GM19455 (cell line): ENCODE results near the gene SLC43A3.

Experiments
- ATAC-seq: cut with Tn5 transposase; IDR thresholded peaks from one replicate; pipeline ENCODE4 v1.9.1; 2021; ENCODE audit not compliant: unreplicated experiment

The SLC43A3 gene

DNA sequence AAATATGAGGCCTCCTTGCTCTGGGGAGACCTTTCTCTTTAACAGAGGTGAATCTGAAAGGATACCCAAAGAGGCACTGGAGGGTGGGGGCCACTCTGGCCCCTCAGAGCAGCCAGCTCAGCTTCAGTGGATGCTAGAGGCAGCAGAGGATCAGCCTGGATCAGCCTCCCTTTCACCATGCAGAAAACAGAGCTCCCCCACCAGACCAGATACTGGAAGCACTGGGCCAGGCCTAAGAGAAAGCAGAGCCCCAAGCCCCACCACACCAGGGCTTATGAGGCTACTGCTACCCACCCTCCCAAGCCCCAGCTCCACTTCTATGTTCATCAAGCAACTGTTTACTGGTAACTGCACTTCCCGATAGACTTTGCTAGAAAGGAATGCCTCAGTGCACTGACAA is 4.0 kb upstream of the SLC43A3 start:
- ATAC-seq, result no peak

DNA sequence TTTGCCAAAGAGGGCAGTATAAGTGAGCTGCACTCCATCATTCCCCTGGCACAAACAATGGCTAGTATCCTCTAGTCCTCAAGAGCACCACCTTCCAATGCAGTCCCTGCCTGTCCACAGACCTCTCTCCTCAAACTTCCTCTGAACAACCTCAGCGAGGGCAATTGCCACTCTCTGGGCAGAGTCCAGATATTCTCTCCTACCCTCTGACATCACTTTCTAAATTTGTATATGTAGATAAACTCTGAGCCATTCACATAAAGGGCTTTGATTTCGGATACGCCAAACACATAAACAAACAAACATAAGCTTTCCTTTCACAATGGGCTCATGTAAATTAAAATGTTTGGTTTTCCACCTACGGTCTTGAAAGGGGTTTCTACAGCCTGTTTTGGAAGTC is 3.0 kb upstream of the SLC43A3 start:
- no peak for ATAC-seq

DNA sequence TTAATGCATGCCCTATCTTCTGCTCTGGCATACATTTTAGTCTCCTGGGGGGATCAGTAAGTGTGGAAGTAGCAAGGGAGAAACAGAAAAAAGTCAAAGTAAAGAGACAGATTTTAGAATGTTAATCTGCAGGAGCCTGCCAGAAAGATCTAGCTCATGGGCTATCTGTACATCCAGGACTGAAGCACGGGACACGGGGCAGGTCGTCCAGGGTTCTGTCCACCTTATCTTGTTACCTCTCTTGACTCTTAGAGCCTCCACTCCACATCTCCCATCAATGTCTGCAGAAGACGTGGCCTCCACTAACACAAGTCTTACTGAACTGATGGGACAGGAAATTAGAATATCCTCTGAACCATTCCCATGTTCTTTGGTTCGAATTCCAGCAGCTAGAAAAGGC is 1.7 kb upstream of the SLC43A3 start:
- ATAC-seq, result no peak

DNA sequence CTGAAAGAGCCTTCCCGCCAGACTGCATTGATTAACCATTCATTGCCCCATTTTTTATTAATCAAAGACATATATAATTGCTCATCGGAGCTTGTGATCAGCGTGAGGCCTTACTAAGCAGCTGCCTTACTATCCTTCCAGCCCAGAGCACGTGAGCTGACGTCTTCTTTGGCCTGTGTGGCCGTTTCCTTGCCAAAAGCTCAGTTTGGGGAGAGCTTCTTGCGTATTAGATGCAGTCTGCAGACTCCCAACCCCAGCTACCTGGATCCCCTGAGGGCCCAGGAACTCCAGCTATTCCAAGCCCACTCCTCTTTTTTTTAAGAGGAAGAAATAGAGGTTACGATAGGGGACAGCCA is 784 bp upstream of the SLC43A3 start:
- ATAC-seq, result no peak

DNA sequence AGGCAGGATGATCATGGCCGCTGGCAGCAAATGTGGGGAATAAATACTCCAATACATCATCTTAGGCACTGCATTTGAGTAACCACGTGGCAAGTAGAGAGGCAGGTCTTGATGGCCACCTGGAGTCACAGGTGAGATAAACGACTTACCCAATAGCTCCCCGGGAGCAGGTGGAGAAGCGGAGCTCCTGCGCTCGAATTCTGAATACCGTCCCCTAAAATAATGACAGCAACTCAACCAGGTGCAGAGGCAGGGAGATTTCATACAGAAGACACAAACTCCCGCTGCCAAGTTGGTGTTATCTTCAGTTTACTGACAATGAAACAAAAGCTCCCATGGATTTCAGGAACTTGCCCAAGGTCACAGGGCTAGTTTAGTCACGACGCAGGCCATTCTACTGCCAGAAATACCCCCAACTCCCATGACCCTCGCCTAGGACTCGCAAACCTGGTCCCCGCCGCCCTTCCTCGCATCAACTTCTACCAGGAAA is 437 bp downstream of the SLC43A3 start:
- ATAC-seq, result peak; percentile 8

DNA sequence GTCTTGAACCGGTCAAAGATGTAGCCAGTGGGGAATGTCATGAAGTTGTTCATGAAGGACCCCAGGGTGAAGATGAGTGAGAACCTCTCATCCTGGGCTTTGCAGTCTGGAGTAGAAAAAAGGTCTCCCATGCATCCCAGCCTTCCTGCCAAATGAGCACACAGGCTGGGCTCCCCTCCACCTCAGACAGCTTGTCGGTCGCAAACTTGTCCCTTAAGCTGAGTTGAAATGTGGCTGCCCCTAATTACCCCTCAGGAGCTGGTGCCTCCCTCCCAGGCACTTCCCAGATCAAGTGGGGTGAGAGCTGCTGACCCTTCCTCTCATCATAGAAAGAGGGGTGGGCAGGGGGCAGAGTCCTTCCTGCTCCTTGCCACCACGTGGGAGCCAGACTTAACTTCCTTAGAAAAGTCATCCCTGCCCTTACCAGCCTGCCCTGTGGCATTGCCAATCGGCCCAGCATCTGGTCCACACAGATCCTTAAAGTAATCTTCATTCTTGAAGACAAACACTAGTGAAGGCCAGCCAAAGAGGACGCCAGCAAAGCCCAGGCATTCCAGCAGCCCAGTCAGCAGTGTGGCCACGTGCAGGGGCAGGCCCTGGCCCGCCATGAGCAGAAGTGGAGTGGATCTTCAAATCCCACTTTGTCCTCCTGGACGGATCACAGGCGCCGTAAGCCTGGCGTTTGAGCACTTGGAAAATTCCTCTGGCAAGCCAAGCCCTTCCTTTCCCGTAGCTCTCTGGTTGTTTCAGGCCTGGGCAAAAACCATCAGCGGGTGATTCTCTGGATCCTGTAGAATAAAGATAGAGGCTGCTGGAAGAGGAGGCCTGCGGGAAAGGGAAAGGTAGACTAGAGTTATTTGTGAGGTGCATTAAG is 1.1 kb downstream of the SLC43A3 start:
- ATAC-seq, result no peak

DNA sequence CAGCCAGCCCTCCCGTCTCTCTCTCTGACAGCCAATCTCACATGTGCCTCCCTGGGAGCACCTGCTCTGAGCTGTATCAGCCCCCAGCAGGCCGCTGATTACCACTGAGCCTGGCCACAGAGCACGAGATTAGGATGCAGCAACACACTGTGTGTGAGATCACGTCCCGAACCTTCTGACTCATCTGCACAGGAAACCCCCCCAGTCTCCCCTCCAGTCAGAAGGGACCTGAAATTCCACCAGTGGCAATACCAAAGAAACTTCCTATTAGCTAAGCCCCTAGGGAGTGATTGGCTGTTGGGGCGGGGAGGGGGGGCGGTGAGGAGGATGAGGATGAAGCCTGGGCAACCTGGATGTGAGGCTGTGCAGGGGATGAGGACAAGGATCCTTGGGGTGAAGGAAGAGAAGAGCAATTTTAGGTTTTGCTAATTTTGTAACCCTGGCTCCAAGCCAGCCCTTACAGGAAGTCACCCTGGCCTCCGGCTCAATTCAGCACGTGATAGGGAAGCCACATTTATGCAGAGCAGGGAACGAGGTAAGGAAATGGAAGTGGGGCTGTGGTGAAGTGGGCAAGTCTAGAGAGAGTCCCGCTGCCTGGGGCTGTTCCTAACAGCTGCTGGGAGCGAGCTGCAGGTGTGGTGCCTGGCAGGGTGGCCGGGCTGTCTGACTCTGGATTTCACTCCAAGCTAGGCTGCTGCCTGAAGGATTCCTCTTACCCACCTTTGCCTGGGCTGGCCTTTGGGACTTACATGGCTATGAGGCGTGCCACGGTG is 1.9 kb downstream of the SLC43A3 start:
- ATAC-seq, result peak; percentile 84

DNA sequence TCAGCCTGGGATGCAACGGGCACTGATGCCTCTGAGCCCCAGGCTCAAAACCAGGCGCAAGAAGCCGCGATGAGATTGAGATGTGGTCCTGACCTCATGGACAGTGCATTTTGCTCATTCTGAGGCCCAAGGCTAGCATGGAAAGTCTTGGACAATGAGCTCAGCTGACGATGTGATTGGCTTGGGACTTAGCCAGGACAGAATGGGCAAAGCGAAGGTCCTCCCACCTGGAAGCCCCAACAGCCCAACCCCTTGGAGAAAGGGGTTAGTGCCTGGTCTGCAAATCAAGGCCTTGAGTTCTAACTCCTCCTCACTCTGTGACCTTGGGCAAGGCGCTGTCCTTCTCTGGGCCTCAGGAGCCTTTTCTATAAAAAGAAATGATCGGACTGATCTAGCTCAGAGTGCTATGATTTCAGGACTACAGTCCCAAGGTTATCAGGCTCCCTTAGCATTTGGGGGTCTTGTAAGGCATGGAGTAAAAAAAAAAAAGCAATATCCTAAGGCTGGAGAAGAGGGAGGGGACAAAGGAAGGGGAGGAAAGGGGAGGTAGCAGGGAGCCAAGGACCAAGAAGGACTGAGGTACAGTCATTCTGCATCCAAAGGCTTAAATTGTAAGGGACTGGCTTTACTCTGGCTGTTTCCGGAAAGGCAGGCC is 2.7 kb downstream of the SLC43A3 start:
- no peak for ATAC-seq

DNA sequence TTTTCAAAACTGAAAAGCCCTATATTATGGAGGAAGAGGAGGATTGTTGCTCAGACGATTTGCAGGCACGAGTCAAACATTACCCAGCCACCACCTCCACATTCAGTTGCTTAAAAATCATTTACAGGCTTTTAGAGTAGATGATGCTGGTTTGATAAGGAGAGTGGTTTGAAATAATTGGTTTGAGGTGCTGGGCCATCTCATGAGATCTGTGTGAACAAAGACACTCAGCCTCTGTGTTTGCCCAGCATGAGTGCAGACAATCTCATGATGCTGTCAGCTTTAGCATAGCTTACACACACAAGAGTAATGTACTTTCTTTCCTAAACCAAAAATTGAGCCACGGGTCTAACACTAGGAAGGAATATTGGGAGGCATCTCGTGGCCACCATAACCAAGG is 4.3 kb downstream of the SLC43A3 start:
- ATAC-seq, result no peak

DNA sequence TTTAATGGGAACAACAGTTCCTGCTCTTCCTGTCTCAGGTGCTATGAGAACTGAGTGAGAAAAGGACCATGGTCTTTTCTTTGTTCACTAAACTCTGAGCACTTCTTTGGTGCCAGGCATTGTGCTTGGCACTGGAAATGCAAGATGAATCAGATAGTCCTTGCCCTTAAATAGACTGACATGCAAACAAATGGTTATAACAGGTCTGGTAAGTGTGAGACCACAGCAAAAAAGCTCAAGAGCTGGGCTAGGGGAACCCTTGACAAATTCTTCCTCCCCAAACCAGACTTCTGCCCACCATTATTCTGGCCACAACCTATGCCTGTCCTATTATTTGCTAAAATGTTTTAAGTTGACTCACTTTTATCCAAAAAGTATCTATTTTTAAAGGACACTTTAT is 5.1 kb downstream of the SLC43A3 start:
- no peak for ATAC-seq

DNA sequence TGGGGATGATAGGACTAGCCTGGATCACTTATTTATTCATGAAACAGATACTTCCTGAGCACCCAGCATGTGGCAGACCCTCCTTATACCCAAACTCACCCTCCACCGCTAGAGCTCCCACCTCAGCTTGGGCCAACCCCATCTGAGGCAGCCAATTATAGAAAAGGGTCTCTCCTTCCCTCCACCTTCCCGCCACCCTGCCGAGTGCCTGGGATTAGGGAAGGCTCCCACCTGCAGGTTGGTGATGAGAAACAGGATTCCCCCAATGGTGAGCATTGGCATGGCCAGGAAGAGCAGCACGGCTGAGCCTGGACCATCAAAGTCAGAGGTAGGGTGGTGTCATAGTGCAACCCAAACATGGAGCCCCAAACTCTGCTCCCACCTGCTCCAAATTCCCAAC is 5.9 kb downstream of the SLC43A3 start:
- no peak for ATAC-seq

DNA sequence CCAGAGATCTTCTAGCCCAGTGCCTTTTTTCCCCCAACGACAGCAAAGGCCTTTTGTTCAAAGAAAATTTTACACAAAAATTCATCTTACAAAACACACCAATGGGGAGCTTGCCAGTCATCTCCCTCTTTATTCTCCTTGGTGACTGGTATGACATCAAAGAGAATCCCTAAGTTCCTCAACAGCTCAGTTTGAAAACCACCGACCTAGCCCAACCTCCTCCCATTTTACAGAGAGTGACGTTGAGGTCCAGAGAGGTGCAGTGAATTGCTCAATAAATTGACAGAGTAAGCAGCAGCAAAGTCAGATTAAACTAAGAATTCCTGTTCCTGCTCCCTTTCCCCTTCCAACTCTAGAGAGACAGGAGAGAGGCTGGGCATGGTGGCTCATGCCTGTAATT is 7.8 kb downstream of the SLC43A3 start:
- ATAC-seq, result no peak

DNA sequence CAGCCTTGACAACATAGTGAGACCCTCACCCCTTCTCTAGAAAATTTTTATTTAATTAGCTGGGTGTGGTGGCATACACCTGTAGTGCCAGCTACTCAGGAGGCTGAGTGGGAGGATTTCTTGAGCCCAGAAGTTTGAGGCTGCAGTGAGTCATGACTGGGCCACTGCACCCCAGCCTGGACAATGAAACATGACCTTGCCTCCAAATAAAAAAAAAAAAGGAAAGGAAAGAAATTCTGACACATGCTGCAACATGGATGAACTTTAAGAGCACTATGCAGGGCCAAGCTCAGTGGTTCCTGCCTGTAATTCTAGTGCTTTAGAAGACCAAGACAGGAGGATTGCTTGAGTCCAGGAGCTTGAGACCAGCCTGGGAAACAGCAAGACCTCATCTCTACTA is 8.8 kb downstream of the SLC43A3 start:
- ATAC-seq, result no peak

DNA sequence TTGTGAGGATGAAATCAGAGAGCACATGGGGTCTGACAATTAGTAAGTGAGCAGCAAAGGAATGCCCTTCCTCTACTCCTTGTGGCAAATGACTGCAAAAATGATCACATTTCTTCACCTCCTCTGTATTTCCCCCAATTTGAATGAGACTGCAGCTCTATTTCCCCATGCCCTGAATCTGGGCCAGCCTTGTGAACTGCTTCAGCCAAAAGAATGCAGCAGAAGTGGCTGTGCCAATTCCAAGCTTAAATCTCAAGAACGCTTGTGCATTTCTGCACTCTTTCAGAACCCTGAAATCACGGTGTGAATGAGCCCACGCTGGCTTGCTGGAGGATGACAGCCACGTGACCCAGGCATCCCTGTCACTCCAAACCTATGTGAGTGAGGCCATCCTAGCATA is 9.9 kb downstream of the SLC43A3 start:
- no peak for ATAC-seq

DNA sequence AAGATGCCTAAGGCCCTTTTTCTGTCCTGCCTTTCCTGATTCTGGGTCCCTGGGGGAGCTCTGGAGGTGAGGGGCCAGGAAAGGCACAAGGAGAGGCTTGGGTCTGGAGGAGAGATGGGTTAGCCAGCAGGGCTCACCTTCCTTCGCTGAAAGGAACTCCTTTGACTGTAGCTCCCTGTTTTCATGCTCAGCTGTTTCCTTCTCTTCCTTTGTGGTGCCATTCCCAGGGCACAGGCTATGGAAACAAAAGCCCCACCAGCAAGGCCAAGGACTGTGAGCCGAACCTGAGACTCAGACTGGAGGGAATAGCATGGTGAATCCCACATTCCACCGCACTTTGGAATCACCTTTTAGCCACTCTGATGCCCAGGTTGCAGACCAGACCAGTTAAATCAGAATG is 10.5 kb downstream of the SLC43A3 start:
- no peak for ATAC-seq

DNA sequence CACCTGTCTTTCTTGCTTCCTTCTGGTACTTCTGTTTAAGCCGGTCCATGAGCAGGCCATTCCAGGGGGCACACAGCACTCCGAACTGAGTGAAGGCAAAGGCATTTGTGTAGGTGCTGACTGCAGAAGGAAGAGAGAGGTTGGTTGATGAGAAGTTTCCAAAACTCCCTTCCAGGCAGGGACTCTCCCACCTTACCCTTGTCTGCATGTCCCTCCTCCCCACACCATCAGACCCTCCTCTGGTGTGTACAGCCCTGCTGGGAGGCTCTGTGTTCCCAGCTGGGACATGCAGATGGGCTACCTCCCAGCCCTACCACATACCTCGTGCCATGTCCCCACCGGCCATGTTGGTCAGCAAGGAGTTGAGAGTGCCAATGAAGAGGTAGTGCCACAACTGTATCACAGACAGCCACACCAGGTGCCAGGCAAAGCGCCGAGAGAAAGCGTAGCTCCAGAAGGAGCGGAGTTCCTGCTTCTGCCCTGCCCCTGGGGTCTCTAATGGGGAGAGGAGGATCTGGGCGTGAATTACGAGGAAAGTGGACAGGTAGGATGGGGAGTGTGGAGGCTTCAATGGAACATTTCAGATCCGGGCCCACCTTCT is 12.2 kb downstream of the SLC43A3 start:
- ATAC-seq, result no peak

DNA sequence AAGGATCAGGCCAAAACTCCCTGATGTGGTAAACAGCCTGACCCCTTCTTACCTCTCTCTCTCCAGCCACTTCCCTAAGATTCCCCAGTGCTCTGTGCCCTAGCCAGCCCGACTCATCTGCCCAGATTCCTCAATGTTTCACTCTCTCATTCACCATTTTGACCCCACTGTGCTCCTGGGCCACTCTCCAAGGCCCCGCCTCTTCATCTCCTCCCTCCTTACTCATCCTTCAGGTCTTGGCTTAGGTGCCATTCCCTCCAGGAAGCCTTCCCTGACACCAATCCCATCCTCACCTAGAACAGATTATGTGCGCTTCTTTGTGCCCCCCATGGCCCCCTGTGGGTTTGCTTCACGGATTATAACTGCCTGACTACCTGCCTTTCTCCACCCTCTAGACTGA is 13.2 kb downstream of the SLC43A3 start:
- no peak for ATAC-seq

DNA sequence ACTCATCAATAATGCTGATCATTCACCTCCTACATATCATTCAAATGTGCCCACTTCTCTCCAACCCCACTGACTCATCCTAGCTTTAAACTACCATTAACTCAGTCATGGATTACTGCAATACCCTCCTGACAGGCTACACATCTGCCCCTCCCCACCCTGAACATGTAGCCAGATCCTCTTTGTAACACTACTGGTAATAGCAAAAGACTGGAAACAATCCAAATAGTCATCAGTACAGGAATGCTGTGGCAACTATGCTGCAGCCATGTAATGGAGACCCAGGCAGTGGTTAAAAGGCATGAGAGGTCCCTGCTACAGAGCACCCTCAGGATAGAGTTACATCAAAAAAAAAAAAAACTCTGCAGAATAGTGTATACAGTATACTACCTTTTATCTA is 16.6 kb downstream of the SLC43A3 start:
- no peak for ATAC-seq

DNA sequence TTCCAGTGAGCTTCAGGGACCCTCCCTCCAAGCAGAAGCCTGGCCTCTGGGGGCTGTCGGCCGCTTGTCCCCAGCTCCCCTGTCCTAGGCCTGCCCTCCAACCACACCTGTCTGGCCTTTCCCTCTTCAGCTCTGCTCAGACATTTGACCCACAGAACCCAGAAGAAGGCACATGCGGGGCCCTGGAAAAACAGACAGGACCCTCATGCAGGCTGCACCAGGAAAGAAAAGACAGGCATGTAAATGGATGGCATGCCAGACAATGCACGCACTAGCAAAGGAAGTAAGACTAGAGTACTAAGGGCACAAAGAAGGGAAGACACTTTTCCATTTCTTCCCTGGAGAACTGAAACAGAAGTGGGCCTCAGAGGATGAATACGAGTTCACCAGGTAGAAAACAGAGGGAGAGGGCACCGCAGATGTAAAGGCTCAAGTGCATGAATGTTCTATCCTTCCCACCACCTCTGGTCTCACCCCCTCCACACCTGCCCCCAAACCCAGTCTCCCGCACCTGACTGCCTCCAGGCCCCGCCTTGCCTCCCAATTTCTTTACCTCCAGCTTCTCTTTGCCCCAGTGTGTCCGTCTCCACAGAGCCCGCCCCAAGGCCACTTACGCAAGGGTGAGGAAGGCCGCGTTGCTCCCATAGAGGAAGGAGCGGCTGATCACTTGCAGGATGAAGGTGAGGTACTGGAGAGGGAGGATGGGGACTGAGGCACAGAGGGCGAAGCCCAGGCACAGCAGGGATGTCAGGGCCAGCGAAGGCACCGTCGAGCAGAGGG is 17.4 kb downstream of the SLC43A3 start:
- ATAC-seq, result no peak

DNA sequence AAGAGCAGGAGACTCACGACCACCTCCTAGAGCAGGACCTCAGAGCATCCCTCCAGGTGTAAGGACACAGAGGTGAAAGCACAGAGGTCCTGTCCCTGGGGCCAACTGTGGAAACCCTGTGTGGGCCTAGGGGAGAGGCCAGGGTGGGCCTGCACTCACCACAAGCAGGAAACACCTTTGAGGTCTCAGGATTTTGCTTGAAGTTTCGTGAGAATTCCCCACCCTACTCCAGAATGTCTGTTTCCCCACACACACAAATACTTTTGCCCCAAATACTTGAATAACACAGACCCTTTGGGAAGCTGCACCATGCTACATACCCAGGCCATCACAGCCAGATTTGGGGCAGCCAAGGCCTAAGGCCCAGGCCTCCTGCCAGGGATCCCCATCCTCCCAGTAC is 18.1 kb downstream of the SLC43A3 start:
- ATAC-seq, result no peak
